AG10803 (cell line): ENCODE results near the gene CCR3.

ENCODE experiments used
- DNase-seq: peaks from one replicate; pipeline ENCODE4 v3.0.0; 2010; ENCODE audit warnings: low read depth
- H3K4me3 ChIP-seq: 2 replicates; pipeline ENCODE4 v1.5.1; 2011; ENCODE audit warnings: mild to moderate bottlenecking, low read length, control low read depth
- TF ChIP-seq, protein P1 (sequence below): conservative IDR thresholded peaks from 2 replicates; pipeline ENCODE4 v1.5.1; 2011; ENCODE audit warnings: mild to moderate bottlenecking, low read length, control low read depth, inconsistent platforms

Gene CCR3

DNA sequence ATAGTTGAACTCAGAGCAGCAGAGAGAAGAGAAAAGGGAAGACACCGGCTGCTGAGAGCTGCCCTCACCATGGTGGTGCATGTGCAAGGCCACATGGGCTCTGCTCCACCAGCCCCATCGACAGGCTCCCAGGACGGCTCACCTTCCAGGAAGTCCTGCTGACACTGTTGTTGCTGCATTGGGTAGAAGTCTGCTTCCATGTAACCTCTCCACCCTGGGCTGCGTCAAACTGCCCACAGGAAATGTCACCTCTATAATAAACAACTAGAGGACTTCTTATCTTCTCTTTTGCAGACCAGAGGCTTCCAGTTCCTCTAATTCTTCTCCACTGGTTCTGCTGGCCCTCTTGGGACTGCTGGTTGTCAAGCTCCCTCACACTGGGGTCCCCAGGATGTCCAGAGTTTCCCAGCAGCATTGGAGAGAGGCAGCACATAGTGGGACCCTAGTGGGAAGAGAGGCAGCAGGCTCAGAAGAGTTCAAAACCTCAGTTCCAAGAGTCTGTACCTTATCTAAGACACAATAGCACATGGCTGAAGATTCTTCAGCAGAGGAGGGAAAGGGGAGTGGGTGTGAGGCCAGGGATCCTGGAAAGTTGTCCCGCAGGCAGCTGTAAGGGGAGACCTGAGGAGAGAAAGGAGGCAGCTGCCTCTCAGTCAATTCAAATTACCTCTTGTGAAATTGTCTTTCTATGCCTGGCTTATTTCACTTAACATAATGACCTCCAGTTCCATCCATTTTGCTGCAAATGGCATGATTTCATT is 5.8 kb upstream of the CCR3 start:
- no peak overlapping the region for H3K4me3 ChIP-seq
- DNase-seq: no peak
- TF ChIP-seq, protein P1, sequence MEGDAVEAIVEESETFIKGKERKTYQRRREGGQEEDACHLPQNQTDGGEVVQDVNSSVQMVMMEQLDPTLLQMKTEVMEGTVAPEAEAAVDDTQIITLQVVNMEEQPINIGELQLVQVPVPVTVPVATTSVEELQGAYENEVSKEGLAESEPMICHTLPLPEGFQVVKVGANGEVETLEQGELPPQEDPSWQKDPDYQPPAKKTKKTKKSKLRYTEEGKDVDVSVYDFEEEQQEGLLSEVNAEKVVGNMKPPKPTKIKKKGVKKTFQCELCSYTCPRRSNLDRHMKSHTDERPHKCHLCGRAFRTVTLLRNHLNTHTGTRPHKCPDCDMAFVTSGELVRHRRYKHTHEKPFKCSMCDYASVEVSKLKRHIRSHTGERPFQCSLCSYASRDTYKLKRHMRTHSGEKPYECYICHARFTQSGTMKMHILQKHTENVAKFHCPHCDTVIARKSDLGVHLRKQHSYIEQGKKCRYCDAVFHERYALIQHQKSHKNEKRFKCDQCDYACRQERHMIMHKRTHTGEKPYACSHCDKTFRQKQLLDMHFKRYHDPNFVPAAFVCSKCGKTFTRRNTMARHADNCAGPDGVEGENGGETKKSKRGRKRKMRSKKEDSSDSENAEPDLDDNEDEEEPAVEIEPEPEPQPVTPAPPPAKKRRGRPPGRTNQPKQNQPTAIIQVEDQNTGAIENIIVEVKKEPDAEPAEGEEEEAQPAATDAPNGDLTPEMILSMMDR: no peak

DNA sequence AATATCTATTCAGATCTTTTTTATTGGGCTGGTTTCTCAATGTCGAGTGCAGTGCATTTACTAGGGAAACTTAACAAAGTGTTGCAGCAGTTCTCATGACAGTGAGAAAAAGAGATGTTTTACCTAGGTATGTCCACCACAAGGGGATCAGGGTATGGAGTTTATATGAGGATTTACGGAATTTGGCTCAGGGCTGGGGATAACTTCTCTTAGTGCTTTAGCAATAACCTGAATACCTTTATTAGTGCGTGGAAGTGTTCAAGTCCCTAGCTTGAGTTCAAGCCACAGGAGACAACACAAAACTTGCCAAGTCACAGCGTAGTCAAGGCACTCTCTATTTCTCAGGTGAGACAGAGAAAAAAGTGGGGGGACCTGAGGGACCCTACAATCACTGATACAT is 3.9 kb upstream of the CCR3 start:
- TF ChIP-seq, protein P1: no peak
- H3K4me3 ChIP-seq: no peak overlapping the region
- no peak for DNase-seq

DNA sequence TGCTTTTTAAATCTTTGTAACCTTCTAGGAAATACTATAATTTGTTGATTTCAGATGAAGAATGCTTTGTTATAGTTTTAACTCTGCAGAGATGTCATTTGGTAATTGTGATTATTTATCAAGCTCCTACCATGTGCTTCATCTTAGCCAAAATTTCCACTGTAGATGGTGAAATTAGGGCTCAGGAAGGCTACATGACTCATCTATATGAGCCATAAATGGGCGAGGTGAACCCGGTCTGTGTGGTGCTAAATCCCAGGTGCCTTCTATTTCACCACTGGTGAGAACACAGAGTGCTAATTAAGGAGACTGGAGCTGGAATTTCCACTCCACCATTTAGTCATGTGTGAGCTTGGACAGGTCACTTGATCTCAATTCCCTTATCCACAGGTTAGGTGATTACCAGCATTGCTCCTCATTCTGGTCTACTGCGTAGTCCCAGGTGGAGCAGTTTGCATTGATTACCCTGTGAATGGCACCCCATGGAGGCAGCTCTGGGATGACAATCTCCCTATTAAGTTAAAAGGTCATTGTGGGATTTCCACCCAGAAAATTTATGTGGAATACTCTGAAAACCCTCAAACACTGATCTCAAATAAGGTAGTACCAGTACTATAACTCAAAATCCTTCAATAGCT is 2.8 kb upstream of the CCR3 start:
- TF ChIP-seq, protein P1: no peak
- no peak overlapping the region for H3K4me3 ChIP-seq
- DNase-seq: no peak

DNA sequence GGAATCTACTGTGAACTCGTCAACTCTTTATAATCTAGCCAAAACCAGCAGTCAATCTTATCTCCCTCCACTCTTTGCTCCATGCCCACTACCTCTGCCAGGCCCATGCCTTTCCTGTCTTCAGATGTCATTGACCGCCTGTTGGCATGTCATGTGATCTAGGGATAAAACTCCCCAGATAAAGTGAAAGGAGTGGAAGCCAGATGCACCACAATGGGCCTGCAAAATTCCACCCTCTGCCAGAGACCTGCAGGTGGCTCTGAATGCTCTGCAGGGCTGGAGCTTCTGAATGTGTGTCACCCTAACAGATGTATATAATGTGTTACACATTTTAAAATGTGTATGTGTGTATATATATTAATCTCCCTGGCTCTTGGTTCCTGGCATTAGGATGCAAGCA is 2.3 kb upstream of the CCR3 start:
- no peak overlapping the region for H3K4me3 ChIP-seq
- DNase-seq: no peak
- TF ChIP-seq, protein P1: no peak

DNA sequence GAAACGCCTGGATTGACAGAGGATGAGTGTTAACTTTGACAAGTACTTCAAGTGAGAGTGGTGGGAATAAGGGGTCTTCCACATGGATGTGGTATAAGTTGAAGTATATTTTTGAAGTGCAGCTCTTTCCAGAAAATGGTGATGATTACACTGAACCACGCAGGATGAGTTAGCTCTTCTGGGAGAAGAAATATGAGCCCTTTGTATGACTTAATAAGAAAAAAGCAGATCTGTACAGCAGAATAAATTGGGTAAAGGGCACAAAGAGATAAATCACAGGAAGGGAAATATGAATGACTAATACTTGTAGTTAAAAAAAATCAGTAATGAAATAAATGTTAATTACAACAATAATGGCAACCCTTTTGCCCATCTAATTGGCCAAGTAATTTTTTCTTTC is 1.3 kb downstream of the CCR3 start:
- no peak for DNase-seq
- TF ChIP-seq, protein P1: no peak
- H3K4me3 ChIP-seq: no peak overlapping the region

DNA sequence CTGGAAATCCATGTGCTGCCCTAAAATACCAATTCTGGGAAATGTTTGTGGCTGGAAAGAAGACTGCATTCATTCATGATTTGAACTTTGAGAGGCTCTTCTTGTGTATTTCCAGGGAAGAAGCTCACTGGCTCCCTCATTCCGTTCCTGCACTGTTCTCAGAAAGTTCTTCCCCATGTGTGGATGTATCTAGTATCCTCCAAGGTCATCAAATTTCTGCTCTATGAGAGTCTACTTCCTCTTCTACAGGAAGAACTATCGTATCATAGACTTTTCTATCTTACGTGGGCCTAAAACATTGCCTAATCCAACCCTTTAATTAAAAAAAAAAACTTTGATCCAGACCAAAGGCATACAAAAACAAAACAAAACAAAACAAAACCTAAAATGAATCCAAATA is 2.9 kb downstream of the CCR3 start:
- no peak overlapping the region for H3K4me3 ChIP-seq
- TF ChIP-seq, protein P1: no peak
- no peak for DNase-seq

DNA sequence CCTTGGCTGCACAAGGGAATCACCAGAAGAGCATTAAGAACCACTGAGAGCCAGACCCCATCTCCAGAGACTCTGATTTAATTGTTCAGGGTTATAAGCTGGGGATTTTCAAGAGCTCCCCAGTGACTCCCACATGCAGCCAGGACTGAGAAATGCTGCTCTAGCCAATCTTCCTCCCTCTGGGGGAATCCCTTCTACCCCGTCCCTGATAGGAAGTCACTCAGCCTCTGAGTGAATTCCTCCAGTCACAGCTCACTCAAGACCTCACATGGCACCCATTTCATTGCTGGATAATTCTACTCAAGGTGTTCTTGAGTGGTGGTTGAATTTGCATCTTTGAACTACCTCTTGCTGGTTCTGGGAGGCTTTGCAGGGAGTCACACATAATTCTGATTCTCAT is 10.7 kb downstream of the CCR3 start:
- TF ChIP-seq, protein P1: no peak

More for the DNA sequence above, 10.7 kb downstream of the CCR3 start:
- DNase-seq: no peak
- no peak overlapping the region for H3K4me3 ChIP-seq
